Ishikawa (cell line): Measurements from ENCODE around the gene EYS.

ENCODE experiments used
- CEBPB ChIP-seq: IDR thresholded peaks from 2 replicates; pipeline ENCODE4 v1.6.1; 2012
- CREB1 ChIP-seq: IDR thresholded peaks from 2 replicates; pipeline ENCODE4 v1.6.1; 2012; ENCODE audit warnings: low read depth
- EGR1 ChIP-seq: IDR thresholded peaks from 2 replicates; pipeline ENCODE4 v1.6.1; 2012
- EP300 ChIP-seq: IDR thresholded peaks from 2 replicates; pipeline ENCODE4 v1.6.1; 2012; ENCODE audit warnings: borderline replicate concordance
- FOXM1 ChIP-seq: IDR thresholded peaks from 2 replicates; pipeline ENCODE4 v1.6.1; 2012; ENCODE audit warnings: low read depth, borderline replicate concordance
- MAX ChIP-seq: IDR thresholded peaks from 2 replicates; pipeline ENCODE4 v1.6.1; 2012
- NFIC ChIP-seq: IDR thresholded peaks from 2 replicates; pipeline ENCODE4 v1.6.1; 2012
- RAD21 ChIP-seq: IDR thresholded peaks from 2 replicates; pipeline ENCODE4 v1.6.1; 2012; ENCODE audit warnings: low read depth
- REST ChIP-seq: IDR thresholded peaks from 2 replicates; pipeline ENCODE4 v1.6.1; 2012; ENCODE audit warnings: low read depth, mild to moderate bottlenecking
- TAF1 ChIP-seq: IDR thresholded peaks from 2 replicates; pipeline ENCODE4 v1.6.1; 2012; ENCODE audit warnings: low read depth, mild to moderate bottlenecking
- TCF12 ChIP-seq: IDR thresholded peaks from 2 replicates; pipeline ENCODE4 v1.6.1; 2012; ENCODE audit warnings: low read depth
- TEAD4 ChIP-seq: IDR thresholded peaks from 2 replicates; pipeline ENCODE4 v1.6.1; 2012
- USF1 ChIP-seq: IDR thresholded peaks from 2 replicates; pipeline ENCODE4 v1.6.1; 2012
- YY1 ChIP-seq: IDR thresholded peaks from 2 replicates; pipeline ENCODE4 v1.6.1; 2012; ENCODE audit warnings: low read depth
- ZBTB7A ChIP-seq: IDR thresholded peaks from 2 replicates; pipeline ENCODE4 v1.6.1; 2012; ENCODE audit warnings: low read depth

EYS gene

GRCh38 chr6:63862486-63863198, 1844.4 kb downstream of the EYS start:
- TF ChIP-seq TCF12 (no peak), YY1 (no peak), CREB1 (no peak), EGR1 (no peak), TEAD4 (no peak), TAF1 (no peak), CEBPB (no peak), REST (no peak), RAD21 (no peak), NFIC (no peak)

- TF ChIP-seq EP300 (no peak), CEBPB (no peak), YY1 (no peak), TCF12 (no peak), RAD21 (no peak), ZBTB7A (no peak), MAX (no peak), EGR1 (no peak), NFIC (no peak), REST (no peak), FOXM1 (no peak), TEAD4 (no peak)
Measured at GRCh38 chr6:63859528-63859927, 1847.5 kb downstream of the EYS start.

GRCh38 chr6:63858691-63859090, 1848.3 kb downstream of the EYS start:
- TF ChIP-seq FOXM1 (no peak), TAF1 (no peak), TCF12 (no peak), CEBPB (no peak), NFIC (no peak), USF1 (no peak), YY1 (no peak), CREB1 (no peak), RAD21 (no peak)

- no peak for TF ChIP-seq NFIC
- no peak for TF ChIP-seq RAD21
- no peak for TF ChIP-seq REST
- TF ChIP-seq ZBTB7A: no peak
- no peak for TF ChIP-seq CEBPB
- no peak for TF ChIP-seq YY1
Measured at GRCh38 chr6:63856271-63856670, 1850.8 kb downstream of the EYS start.

GRCh38 chr6:63844287-63844686, 1862.7 kb downstream of the EYS start:
- TF ChIP-seq CREB1 (no peak), EP300 (no peak), REST (no peak), MAX (no peak), FOXM1 (no peak), USF1 (no peak), ZBTB7A (no peak), TCF12 (no peak), CEBPB (no peak), NFIC (no peak), RAD21 (no peak), TAF1 (no peak), TEAD4 (no peak), YY1 (no peak)
